HG03097 (cell line): ENCODE data around the gene NECTIN4.
"Not testable (repeated sequence)": the region's sequence is repeated elsewhere in the genome, so short reads cannot be mapped to it uniquely, and the experiment has no call there.

ENCODE experiments used
- ATAC-seq: cut with Tn5 transposase; IDR thresholded peaks from one replicate; pipeline ENCODE4 v1.9.1; 2021; ENCODE audit not compliant: unreplicated experiment, low FRiP score

NECTIN4 gene

GRCh38 chr1:161033751-161034150 is 55.6 kb downstream of the NECTIN4 start:
- ATAC-seq: no peak

GRCh38 chr1:161032409-161032808 is 56.9 kb downstream of the NECTIN4 start:
- ATAC-seq: no peak

DNA sequence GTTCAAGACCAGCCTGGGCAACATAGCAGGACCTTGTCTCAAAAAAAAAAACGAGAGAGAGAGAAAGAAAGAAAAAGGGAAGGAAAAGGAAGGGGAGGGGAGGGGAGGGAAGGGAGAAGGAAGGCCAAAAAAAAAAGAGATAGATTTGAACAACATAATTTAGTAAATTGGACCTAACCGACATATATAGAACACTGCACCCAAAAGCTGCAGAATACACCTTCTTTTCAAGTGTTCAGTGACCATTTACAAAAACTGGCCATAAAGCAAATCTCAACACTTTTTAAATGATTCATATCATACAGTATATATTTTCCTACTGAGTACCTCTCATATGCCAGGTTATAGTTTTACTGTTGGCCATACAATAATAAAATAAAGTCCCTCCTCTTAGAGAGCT is 57.5 kb downstream of the NECTIN4 start:
- no peak for ATAC-seq

DNA sequence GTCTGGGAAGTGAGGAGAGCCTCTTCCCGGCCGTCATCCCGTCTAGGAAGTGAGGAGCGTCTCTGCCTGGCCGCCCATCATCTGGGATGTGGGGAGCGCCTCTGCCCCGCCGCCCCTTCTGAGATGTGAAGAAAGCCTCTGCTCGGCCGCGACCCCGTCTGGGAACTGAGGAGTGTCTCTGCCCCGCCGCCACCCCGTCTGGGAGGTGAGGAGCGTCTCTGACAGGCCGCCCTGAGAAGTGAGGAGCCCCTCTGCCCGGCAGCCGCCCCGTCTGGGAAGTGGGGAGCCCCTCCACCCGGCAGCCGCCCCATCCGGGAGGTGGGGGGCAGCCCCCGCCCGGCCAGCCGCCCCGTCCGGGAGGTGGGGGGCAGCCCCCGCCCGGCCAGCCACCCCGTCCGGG is 59.9 kb downstream of the NECTIN4 start:
- not testable (repeated sequence) for ATAC-seq

DNA sequence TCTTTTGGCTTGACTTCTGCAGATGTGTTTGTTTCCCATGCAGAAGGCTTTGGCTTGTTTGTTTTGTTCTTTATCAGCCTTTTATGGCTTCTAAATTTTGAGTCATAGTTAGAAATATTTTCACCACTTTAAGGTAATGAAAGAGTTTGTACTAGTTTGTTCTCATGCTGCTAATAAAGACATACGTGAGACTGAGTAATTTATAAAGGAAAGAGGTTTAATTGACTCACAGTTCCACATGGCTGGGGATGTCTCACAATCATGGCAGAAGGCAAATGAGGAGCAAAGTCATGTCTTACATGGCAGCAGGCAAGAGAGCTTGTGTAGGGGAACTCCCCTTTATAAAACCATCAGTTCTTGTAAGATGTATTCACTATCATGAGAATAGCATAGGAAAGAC is 62.4 kb downstream of the NECTIN4 start:
- not testable (repeated sequence) for ATAC-seq

DNA sequence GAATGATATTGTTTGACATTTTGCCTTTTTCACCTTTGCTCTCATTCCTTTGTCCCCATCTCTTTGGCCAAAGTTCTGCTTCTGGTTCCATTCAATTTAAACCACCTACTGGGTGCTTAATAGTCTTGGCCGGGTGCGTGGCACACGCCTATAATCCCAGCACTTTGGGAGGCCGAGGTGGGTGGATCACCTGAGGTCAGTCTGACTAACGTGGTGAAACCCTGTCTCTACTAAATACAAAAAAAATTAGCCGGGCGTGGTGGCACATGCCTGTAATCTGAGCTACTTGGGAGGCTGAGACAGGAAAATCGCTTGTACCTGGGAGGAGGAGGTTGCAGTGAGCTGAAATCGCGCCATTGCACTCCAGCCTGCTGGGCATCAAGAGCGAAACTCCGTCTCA is 66.9 kb downstream of the NECTIN4 start:
- not testable (repeated sequence) for ATAC-seq

DNA sequence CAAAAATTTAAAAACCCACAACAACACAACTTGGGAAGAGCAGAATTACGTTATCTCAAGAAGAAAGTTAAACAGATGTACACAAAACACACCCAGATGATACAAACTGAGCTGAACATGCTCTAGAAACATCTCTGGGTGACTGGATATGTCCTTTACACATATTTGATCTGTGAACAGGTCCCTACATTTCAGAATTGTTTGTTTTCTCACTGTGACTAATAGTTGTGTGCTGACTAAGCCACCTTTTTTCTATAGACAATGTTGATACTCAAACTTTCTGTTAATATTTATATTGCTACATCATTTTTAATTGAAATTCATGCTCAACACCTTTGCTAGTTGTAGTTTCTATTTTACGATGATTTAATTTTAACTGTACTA is 67.4 kb downstream of the NECTIN4 start:
- ATAC-seq: no peak

GRCh38 chr1:161021165-161021969 is 68.0 kb downstream of the NECTIN4 start:
- peak; percentile 68 for ATAC-seq
